Osteocyte (in vitro differentiated cells): Measurements from ENCODE around the gene MLST8. TPM values are rescaled to one million over a fixed set of nuclear protein-coding genes. Genes with fewer than 3 reads are reported as not detected.

ENCODE experiments used
- DNase-seq: peaks from one replicate; pipeline ENCODE4 v3.0.0; 2021; ENCODE audit warnings: mixed read lengths; ENCODE audit not compliant: unreplicated experiment; ENCODE audit errors: extremely low spot score
- H3K27ac Mint-ChIP-seq: one replicate; pipeline ENCODE4 v1.8.0; 2021; ENCODE audit warnings: mild to moderate bottlenecking, mixed read lengths; ENCODE audit not compliant: unreplicated experiment
- H3K27me3 Mint-ChIP-seq: one replicate; pipeline ENCODE4 v1.8.0; 2021; ENCODE audit warnings: mixed read lengths; ENCODE audit not compliant: unreplicated experiment
- H3K36me3 Mint-ChIP-seq: one replicate; pipeline ENCODE4 v1.8.0; 2021; ENCODE audit warnings: mixed read lengths; ENCODE audit not compliant: unreplicated experiment
- H3K4me1 Mint-ChIP-seq: one replicate; pipeline ENCODE4 v1.8.0; 2021; ENCODE audit warnings: mixed read lengths; ENCODE audit not compliant: unreplicated experiment
- H3K4me3 Mint-ChIP-seq: one replicate; pipeline ENCODE4 v1.8.0; 2021; ENCODE audit warnings: mild to moderate bottlenecking, moderate library complexity, mixed read lengths; ENCODE audit not compliant: unreplicated experiment
- H3K9me3 Mint-ChIP-seq: one replicate; pipeline ENCODE4 v1.8.0; 2021; ENCODE audit warnings: mixed read lengths; ENCODE audit not compliant: unreplicated experiment
- total RNA-seq: library from RNA; stranded (reverse); gene quantifications from 2 replicates; pipeline ENCODE4 v1.2.1, GENCODE V29; 2021
- TF ChIP-seq, protein P1 (sequence below): fragments of 200-600 bp; sonication (generic); IDR thresholded peaks from 2 replicates; pipeline ENCODE4 v1.5.0; 2021; ENCODE audit warnings: antibody characterized with exemption, mild to moderate bottlenecking, moderate library complexity

MLST8 gene
- total RNA-seq, 1 donor from 2014 or later = 60.2 TPM

DNA sequence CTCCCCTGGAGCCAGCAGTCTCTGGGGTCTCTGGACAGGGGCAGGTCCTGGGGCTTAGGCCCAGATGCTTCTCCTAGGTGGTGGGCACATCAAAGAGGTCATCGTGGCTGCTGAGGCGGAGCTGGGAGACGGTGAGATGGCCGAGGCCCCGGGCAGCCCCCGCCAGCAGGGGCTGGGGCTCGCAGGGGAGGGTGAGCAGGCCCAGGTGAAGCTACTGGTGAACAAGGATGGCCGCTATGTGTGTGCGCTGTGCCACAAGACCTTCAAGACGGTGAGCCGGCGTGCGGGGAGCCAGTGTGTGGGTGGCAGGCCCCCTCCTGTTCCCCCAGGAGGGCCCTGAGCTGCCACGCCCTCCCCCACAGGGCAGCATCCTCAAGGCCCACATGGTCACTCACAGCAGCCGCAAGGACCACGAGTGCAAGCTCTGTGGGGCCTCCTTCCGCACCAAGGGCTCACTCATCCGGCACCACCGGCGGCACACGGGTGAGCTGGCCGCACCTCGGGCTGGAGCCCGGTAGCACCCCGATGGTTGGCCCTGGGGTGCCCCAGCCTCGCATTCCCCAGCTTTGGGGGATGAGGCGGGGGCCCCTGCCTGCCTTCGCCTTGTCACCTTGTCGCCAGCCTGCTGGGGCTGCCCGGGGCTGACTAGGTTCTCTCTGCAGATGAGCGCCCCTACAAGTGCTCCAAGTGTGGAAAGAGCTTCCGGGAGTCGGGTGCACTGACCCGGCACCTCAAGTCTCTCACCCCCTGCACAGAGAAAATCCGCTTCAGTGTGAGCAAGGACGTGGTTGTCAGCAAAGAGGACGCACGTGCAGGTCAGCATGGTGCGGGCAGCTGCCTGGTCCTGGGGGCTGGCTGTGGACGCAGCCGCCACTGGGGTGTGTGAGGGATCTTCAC is 27.1 kb downstream of the MLST8 start:
- Mint-ChIP-seq H3K36me3 (peaks cover 9% of the 10 kb centered on the region), H3K4me3 (no peak overlapping the region), H3K27ac (no peak overlapping the region), H3K9me3 (no peaks in the 10 kb centered on the region), H3K27me3 (no peaks in the 10 kb centered on the region), H3K4me1 (peaks cover 2% of the 10 kb centered on the region)
- TF ChIP-seq, protein P1, sequence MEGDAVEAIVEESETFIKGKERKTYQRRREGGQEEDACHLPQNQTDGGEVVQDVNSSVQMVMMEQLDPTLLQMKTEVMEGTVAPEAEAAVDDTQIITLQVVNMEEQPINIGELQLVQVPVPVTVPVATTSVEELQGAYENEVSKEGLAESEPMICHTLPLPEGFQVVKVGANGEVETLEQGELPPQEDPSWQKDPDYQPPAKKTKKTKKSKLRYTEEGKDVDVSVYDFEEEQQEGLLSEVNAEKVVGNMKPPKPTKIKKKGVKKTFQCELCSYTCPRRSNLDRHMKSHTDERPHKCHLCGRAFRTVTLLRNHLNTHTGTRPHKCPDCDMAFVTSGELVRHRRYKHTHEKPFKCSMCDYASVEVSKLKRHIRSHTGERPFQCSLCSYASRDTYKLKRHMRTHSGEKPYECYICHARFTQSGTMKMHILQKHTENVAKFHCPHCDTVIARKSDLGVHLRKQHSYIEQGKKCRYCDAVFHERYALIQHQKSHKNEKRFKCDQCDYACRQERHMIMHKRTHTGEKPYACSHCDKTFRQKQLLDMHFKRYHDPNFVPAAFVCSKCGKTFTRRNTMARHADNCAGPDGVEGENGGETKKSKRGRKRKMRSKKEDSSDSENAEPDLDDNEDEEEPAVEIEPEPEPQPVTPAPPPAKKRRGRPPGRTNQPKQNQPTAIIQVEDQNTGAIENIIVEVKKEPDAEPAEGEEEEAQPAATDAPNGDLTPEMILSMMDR = no peak
- no peak for DNase-seq

- H3K9me3 Mint-ChIP-seq = no peaks in the 10 kb centered on the region
- TF ChIP-seq, protein P1 = no peak
- DNase-seq = no peak
- H3K4me3 Mint-ChIP-seq = no peak overlapping the region
- H3K27ac Mint-ChIP-seq = no peak overlapping the region
- H3K4me1 Mint-ChIP-seq = peaks cover 2% of the 10 kb centered on the region
- no peaks in the 10 kb centered on the region for H3K27me3 Mint-ChIP-seq
- H3K36me3 Mint-ChIP-seq = peaks cover 9% of the 10 kb centered on the region
These were observed 28.0 kb downstream of the MLST8 start for GRCh38 chr16:2233046-2233775.

DNA sequence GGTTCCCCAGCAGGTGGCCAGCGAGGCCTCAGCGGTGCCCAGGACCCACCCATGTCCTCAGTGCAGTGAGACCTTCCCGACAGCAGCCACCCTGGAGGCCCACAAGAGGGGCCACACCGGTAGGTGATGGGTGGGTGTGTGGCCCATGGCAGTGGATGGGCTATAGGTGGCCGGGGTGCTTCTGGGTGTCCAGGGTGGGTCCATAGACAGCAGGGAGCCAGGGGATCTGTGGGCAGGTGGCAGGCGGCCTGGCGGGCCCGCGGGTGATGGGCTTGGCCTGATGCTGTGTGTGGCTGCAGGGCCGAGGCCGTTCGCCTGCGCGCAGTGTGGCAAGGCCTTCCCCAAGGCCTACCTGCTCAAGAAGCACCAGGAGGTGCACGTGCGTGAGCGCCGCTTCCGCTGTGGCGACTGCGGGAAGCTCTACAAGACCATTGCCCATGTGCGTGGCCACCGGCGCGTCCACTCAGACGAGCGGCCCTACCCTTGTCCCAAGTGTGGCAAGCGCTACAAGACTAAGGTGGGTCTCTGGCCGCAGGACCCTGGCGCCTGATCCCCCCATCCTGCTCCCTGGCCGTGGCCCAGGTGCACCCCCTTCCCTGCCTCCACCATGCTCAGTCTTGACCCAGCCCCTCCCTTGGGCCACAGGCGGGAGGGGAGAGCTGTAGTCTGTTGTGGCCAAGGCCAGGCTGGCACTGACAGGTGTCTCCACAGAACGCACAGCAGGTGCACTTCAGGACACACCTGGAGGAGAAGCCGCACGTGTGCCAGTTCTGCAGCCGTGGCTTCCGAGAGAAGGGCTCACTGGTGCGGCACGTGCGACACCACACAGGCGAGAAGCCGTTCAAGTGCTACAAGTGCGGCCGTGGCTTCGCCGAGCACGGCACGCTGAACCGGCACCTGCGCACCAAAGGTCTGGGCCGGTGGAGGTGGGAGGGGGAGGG is 28.9 kb downstream of the MLST8 start:
- Mint-ChIP-seq H3K27ac (no peak overlapping the region), H3K36me3 (peaks cover 9% of the 10 kb centered on the region), H3K4me3 (no peak overlapping the region), H3K27me3 (no peaks in the 10 kb centered on the region), H3K9me3 (no peaks in the 10 kb centered on the region), H3K4me1 (peaks cover 2% of the 10 kb centered on the region)
- TF ChIP-seq, protein P1 = no peak
- no peak for DNase-seq

- H3K27me3 Mint-ChIP-seq = no peaks in the 10 kb centered on the region
- DNase-seq = no peak
- no peak overlapping the region for H3K4me3 Mint-ChIP-seq
- no peaks in the 10 kb centered on the region for H3K9me3 Mint-ChIP-seq
- TF ChIP-seq, protein P1 = no peak
- H3K36me3 Mint-ChIP-seq = peaks cover 6% of the 10 kb centered on the region
- peaks cover 2% of the 10 kb centered on the region for H3K4me1 Mint-ChIP-seq
- no peak overlapping the region for H3K27ac Mint-ChIP-seq
These were observed 29.5 kb downstream of the MLST8 start for GRCh38 chr16:2234813-2235170.
